WTC11 (cell line): Measurements from ENCODE around the gene CCDC138. TPM values are rescaled to one million over a fixed set of nuclear protein-coding genes. Genes with fewer than 3 reads are reported as not detected.

Source experiments
- ATAC-seq: fragments of 200-7000 bp; cut with Tn5 transposase; 2 replicates; pipeline ENCODE4 v1.10.0; 2021; ENCODE audit warnings: mild to moderate bottlenecking, moderate library complexity
- CTCF ChIA-PET: fragments of 300-600 bp; sonication (Branson Sonifier 250); formaldehyde crosslinking; loops from one replicate; lab custom pipeline; 2021; ENCODE audit warnings: antibody characterized with exemption; lab: Charles Lee
- POLR2A ChIA-PET: fragments of 350-600 bp; sonication (Branson Sonifier 250); formaldehyde crosslinking; loops from one replicate; lab custom pipeline; 2021; ENCODE audit warnings: antibody characterized with exemption; lab: Charles Lee
- DNase-seq: peaks from one replicate; pipeline ENCODE4 v3.0.0; 2021; ENCODE audit warnings: low spot score
- H3K27ac Mint-ChIP-seq: 2 replicates; pipeline ENCODE4 v1.8.0; 2021; ENCODE audit warnings: mixed read lengths
- H3K27me3 Mint-ChIP-seq: 2 replicates; pipeline ENCODE4 v1.8.0; 2021; ENCODE audit warnings: low read depth, mild to moderate bottlenecking, moderate library complexity, mixed read lengths
- H3K36me3 Mint-ChIP-seq: 2 replicates; pipeline ENCODE4 v1.8.0; 2021; ENCODE audit warnings: mixed read lengths
- H3K4me1 Mint-ChIP-seq: 2 replicates; pipeline ENCODE4 v1.8.0; 2022; ENCODE audit warnings: mixed read lengths
- H3K4me3 Mint-ChIP-seq: 2 replicates; pipeline ENCODE4 v1.8.0; 2021; ENCODE audit warnings: mild to moderate bottlenecking, moderate library complexity, mixed read lengths
- H3K9me3 Mint-ChIP-seq: 2 replicates; pipeline ENCODE4 v1.8.0; 2021; ENCODE audit warnings: mixed read lengths
- AR ChIP-seq: fragments of 250-450 bp; sonication (Bioruptor Pico); IDR thresholded peaks from 2 replicates; pipeline ENCODE4 v1.9.0; 2021; ENCODE audit warnings: mild to moderate bottlenecking
- ATF1 ChIP-seq: sonication (generic); formaldehyde crosslinking; IDR thresholded peaks from 2 replicates; pipeline ENCODE4 v1.8.1; 2023; ENCODE audit warnings: mild to moderate bottlenecking, moderate library complexity, missing genetic modification reagents
- ATF6 ChIP-seq: sonication (generic); formaldehyde crosslinking; IDR thresholded peaks from 2 replicates; pipeline ENCODE4 v1.8.1; 2023; ENCODE audit warnings: mild to moderate bottlenecking, missing genetic modification reagents
- CREB1 ChIP-seq: sonication (generic); formaldehyde crosslinking; IDR thresholded peaks from 2 replicates; pipeline ENCODE4 v1.8.0; 2023; ENCODE audit warnings: mild to moderate bottlenecking, missing genetic modification reagents
- CTCF ChIP-seq: fragments of 200-600 bp; IDR thresholded peaks from 2 replicates; pipeline ENCODE4 v1.8.0; 2022; ENCODE audit warnings: antibody characterized with exemption
- ELF4 ChIP-seq: sonication (generic); formaldehyde crosslinking; IDR thresholded peaks from 2 replicates; pipeline ENCODE4 v1.8.1; 2022; ENCODE audit warnings: low read depth, mild to moderate bottlenecking, moderate library complexity, missing genetic modification reagents
- ERG ChIP-seq: fragments of 250-450 bp; sonication (Bioruptor Pico); IDR thresholded peaks from 2 replicates; pipeline ENCODE4 v1.8.0; 2021; ENCODE audit warnings: mild to moderate bottlenecking
- ESRRA ChIP-seq: sonication (generic); formaldehyde crosslinking; IDR thresholded peaks from 2 replicates; pipeline ENCODE4 v1.8.1; 2022; ENCODE audit warnings: mild to moderate bottlenecking, missing genetic modification reagents, borderline replicate concordance
- JAZF1 ChIP-seq: fragments of 250-450 bp; sonication (Bioruptor Pico); IDR thresholded peaks from 2 replicates; pipeline ENCODE4 v1.9.0; 2021; ENCODE audit warnings: moderate library complexity, mild to moderate bottlenecking, inconsistent platforms
- PRRX2 ChIP-seq: fragments of 250-450 bp; sonication (Bioruptor Pico); IDR thresholded peaks from 2 replicates; pipeline ENCODE4 v1.8.0; 2021; ENCODE audit warnings: mild to moderate bottlenecking
- RORB ChIP-seq: fragments of 250-450 bp; sonication (Bioruptor Pico); IDR thresholded peaks from 2 replicates; pipeline ENCODE4 v1.9.0; 2021; ENCODE audit warnings: mild to moderate bottlenecking
- SMAD4 ChIP-seq: sonication (generic); formaldehyde crosslinking; IDR thresholded peaks from 2 replicates; pipeline ENCODE4 v1.8.0; 2022; ENCODE audit warnings: mild to moderate bottlenecking, missing genetic modification reagents
- SOX15 ChIP-seq: fragments of 250-450 bp; sonication (Bioruptor Pico); IDR thresholded peaks from 2 replicates; pipeline ENCODE4 v1.9.0; 2021; ENCODE audit warnings: mild to moderate bottlenecking
- ZBTB43 ChIP-seq: sonication (generic); formaldehyde crosslinking; IDR thresholded peaks from 2 replicates; pipeline ENCODE4 v1.8.1; 2023; ENCODE audit warnings: mild to moderate bottlenecking, missing genetic modification reagents
- ZNF232 ChIP-seq: sonication (generic); formaldehyde crosslinking; IDR thresholded peaks from 2 replicates; pipeline ENCODE4 v1.8.0; 2022; ENCODE audit warnings: mild to moderate bottlenecking, missing genetic modification reagents
- ZNF317 ChIP-seq: sonication (generic); formaldehyde crosslinking; IDR thresholded peaks from 2 replicates; pipeline ENCODE4 v1.8.1; 2023; ENCODE audit warnings: low read depth, mild to moderate bottlenecking, moderate library complexity, missing genetic modification reagents, borderline replicate concordance
- ZNF512 ChIP-seq: sonication (generic); formaldehyde crosslinking; IDR thresholded peaks from 2 replicates; pipeline ENCODE4 v1.8.1; 2022; ENCODE audit warnings: missing genetic modification reagents, borderline replicate concordance
- total RNA-seq: library from RNA; stranded (reverse); gene quantifications from 3 replicates; pipeline ENCODE4 v1.2.3, GENCODE V29; 2021

The CCDC138 gene
- total RNA-seq, 1 experiment from 2014 or later, result 23.5 TPM

- Mint-ChIP-seq H3K36me3 (no peaks in the 10 kb centered on the region; the same call in none of the 2 replicates), H3K9me3 (no peaks in the 10 kb centered on the region), H3K27me3 (no peaks in the 10 kb centered on the region), H3K4me1 (peaks cover 11% of the 10 kb centered on the region), H3K4me3 (no peak overlapping the region), H3K27ac (no peak overlapping the region)
- ChIA-PET POLR2A (no interaction called here), CTCF (no interaction called here)
- no peak for ATAC-seq
- no peak for TF ChIP-seq ZBTB43 (CRISPR knock-in tag)
- no peak for DNase-seq
Observed at GRCh38 chr2:108895188-108895587, 108.6 kb downstream of the CCDC138 start.

GRCh38 chr2:108896741-108897140 is 110.2 kb downstream of the CCDC138 start:
- peaks cover 8% of the 10 kb centered on the region for H3K9me3 Mint-ChIP-seq
- H3K4me3 Mint-ChIP-seq, result no peak overlapping the region
- no peaks in the 10 kb centered on the region for H3K27me3 Mint-ChIP-seq
- no peak overlapping the region for H3K27ac Mint-ChIP-seq
- POLR2A ChIA-PET, result no interaction called here
- no peak for ATAC-seq
- DNase-seq, result no peak
- H3K36me3 Mint-ChIP-seq, result no peaks in the 10 kb centered on the region; the same call in 1 of the 2 replicates
- H3K4me1 Mint-ChIP-seq, result peaks cover 11% of the 10 kb centered on the region
- CTCF ChIA-PET, result no interaction called here
- TF ChIP-seq ATF6 (CRISPR knock-in tag) (no peak), PRRX2 (CRISPR knock-in tag) (no peak), ZNF232 (CRISPR knock-in tag) (no peak), ESRRA (no peak), JAZF1 (CRISPR knock-in tag) (no peak), SMAD4 (CRISPR knock-in tag) (no peak), RORB (no peak), CTCF (no peak)

- ChIA-PET POLR2A (no interaction called here), CTCF (no interaction called here)
- Mint-ChIP-seq H3K27ac (no peak overlapping the region), H3K36me3 (no peaks in the 10 kb centered on the region; the same call in 1 of the 2 replicates), H3K27me3 (no peaks in the 10 kb centered on the region), H3K9me3 (peaks cover 8% of the 10 kb centered on the region), H3K4me1 (peaks cover 11% of the 10 kb centered on the region), H3K4me3 (no peak overlapping the region)
- TF ChIP-seq AR (CRISPR knock-in tag) (no peak), JAZF1 (CRISPR knock-in tag) (no peak), ZNF512 (CRISPR knock-in tag) (no peak), CREB1 (no peak), ERG (CRISPR knock-in tag) (no peak), ZNF317 (no peak), ATF1 (CRISPR knock-in tag) (no peak), ELF4 (CRISPR knock-in tag) (no peak), SOX15 (CRISPR knock-in tag) (no peak)
- no peak for DNase-seq
- ATAC-seq, result no peak
Observed at GRCh38 chr2:108898315-108899082, 111.9 kb downstream of the CCDC138 start.
